AG04450 (cell line): ENCODE measurements around the gene TSKU. TPM values are rescaled to one million over a fixed set of nuclear protein-coding genes. Genes with fewer than 3 reads are reported as not detected.
A peak's percentile ranks its signal among the peaks of the same experiment; 100 is the strongest.

Experiments used
- CTCF ChIA-PET: fragments of 300-600, 350-600 bp; formaldehyde crosslinking; extraction: SDS; loops from one replicate; lab custom pipeline; 2022; ENCODE audit warnings: antibody characterized with exemption, inconsistent platforms; lab: Charles Lee
- POLR2A ChIA-PET: fragments of 350-600 bp; formaldehyde crosslinking; extraction: SDS; loops from one replicate; lab custom pipeline; 2021; ENCODE audit warnings: antibody characterized with exemption, inconsistent platforms; lab: Yijun Ruan, JAX
- DNase-seq: peaks from one replicate; pipeline ENCODE4 v3.0.0-alpha.2; 2011; ENCODE audit warnings: low read depth, low spot score
- H3K27ac ChIP-seq: one replicate; pipeline ENCODE4 v1.5.1; 2012; ENCODE audit warnings: low read depth, low read length, control low read depth
- H3K27me3 ChIP-seq: one replicate; pipeline ENCODE4 v1.6.0; 2012; ENCODE audit warnings: low read length; ENCODE audit not compliant: control insufficient read depth, insufficient read depth
- H3K4me3 ChIP-seq: 2 replicates; pipeline ENCODE4 v1.5.1; 2011; ENCODE audit warnings: mild to moderate bottlenecking, low read depth, low read length, control low read depth
- H3K9me3 ChIP-seq: 2 replicates; pipeline ENCODE4 v1.5.1; 2012; ENCODE audit warnings: low read length; ENCODE audit not compliant: control insufficient read depth, insufficient read depth
- CTCF ChIP-seq: IDR thresholded peaks from 2 replicates; pipeline ENCODE4 v1.5.1; 2011; ENCODE audit warnings: low read depth, low read length, control low read depth, inconsistent platforms
- polyA plus RNA-seq: library from polyadenylated mRNA; depleted of rRNA; stranded (reverse); fragments of >200 nt; gene quantifications from 2 replicates; pipeline ENCODE4 v1.2.3, GENCODE V29; 2011

Gene TSKU
- polyA plus RNA-seq, 1 experiment, result 28.8 TPM

- no peak for TF ChIP-seq CTCF
- ChIA-PET POLR2A (interaction anchor here (0.5 to 2.0 kb wide), 4 partner anchors 14 to 980 kb away, joined by 3 to 5 read pairs (median 4); no protein-coding TSS in a partner anchor), CTCF (interaction anchor here (0.5 to 6.1 kb wide), 18 partner anchors 8 to 150 kb away, joined by 3 to 99 read pairs (median 4); no protein-coding TSS in a partner anchor)
- peak overlapping the region; percentile 11 for H3K27ac ChIP-seq
- no peak overlapping the region for H3K4me3 ChIP-seq
- no peaks in the 10 kb centered on the region for H3K27me3 ChIP-seq
- DNase-seq, result no peak
- H3K9me3 ChIP-seq, result no peaks in the 10 kb centered on the region; the same call in 1 of the 2 replicates
These were observed 15.5 kb downstream of the TSKU start for GRCh38 chr11:76798671-76799065.

GRCh38 chr11:76799066-76799804 lies 16.1 kb downstream of the TSKU start:
- peak; percentile 74 for TF ChIP-seq CTCF
- H3K4me3 ChIP-seq, result no peak overlapping the region
- CTCF ChIA-PET, result interaction anchor here (0.5 to 6.1 kb wide), 21 partner anchors 9 to 281 kb away, joined by 3 to 99 read pairs (median 4); no protein-coding TSS in a partner anchor

GRCh38 chr11:76800466-76801200 lies 17.5 kb downstream of the TSKU start:
- ChIA-PET POLR2A (interaction anchor here (1.3 to 4.2 kb wide), 3 partner anchors 17 to 66 kb away, joined by 4 to 21 read pairs (median 4); partner anchors contain the start of gene TSKU), CTCF (interaction anchor here (0.7 to 6.1 kb wide), 9 partner anchors 66 to 715 kb away, joined by 3 to 99 read pairs (median 5); no protein-coding TSS in a partner anchor)

More at GRCh38 chr11:76799066-76799804, 16.1 kb downstream of the TSKU start:
- DNase-seq, result no peak
- H3K27ac ChIP-seq, result no peak overlapping the region
- POLR2A ChIA-PET, result interaction anchor here (0.5 to 4.2 kb wide), 5 partner anchors 15 to 980 kb away, joined by 3 to 21 read pairs (median 5); partner anchors contain the start of gene TSKU
- H3K27me3 ChIP-seq, result no peaks in the 10 kb centered on the region
- no peaks in the 10 kb centered on the region; the same call in 1 of the 2 replicates for H3K9me3 ChIP-seq

GRCh38 chr11:76801225-76801624 lies 18.1 kb downstream of the TSKU start:
- no peak for DNase-seq

More at GRCh38 chr11:76800466-76801200, 17.5 kb downstream of the TSKU start:
- no peak overlapping the region for H3K4me3 ChIP-seq
- no peak for TF ChIP-seq CTCF
- H3K27me3 ChIP-seq, result no peaks in the 10 kb centered on the region
- H3K27ac ChIP-seq, result no peak overlapping the region
- no peak for DNase-seq
- H3K9me3 ChIP-seq, result no peaks in the 10 kb centered on the region; the same call in 1 of the 2 replicates

More at GRCh38 chr11:76801225-76801624, 18.1 kb downstream of the TSKU start:
- Histone ChIP-seq H3K9me3 (no peaks in the 10 kb centered on the region; the same call in 1 of the 2 replicates), H3K27ac (no peak overlapping the region), H3K27me3 (no peaks in the 10 kb centered on the region), H3K4me3 (no peak overlapping the region)
- no peak for TF ChIP-seq CTCF
- CTCF ChIA-PET, result interaction anchor here (2.6 to 6.1 kb wide), 3 partner anchors 67 to 118 kb away, joined by 7 to 99 read pairs (median 64); no protein-coding TSS in a partner anchor
- POLR2A ChIA-PET, result interaction anchor here (1.3 to 4.2 kb wide), 3 partner anchors 18 to 66 kb away, joined by 4 to 21 read pairs (median 4); partner anchors contain the start of gene TSKU
